A673 (cell line): Measurements from ENCODE around the gene KCND2. TPM values are rescaled to one million over a fixed set of nuclear protein-coding genes. Genes with fewer than 3 reads are reported as not detected.

Experiments used
- BruUV-seq: library from RNA; stranded (reverse); fragments of 400-500 nt; replicated peaks from 2 replicates; lab custom pipeline; 2021; lab: Mats Ljungman, UMichigan
- CTCF ChIA-PET: fragments of 300-600 bp; sonication (Branson Sonifier 250); formaldehyde crosslinking; loops from one replicate; lab custom pipeline; 2022; ENCODE audit warnings: antibody characterized with exemption; lab: Charles Lee
- POLR2A ChIA-PET: fragments of 300-600 bp; sonication (Branson Sonifier 250); formaldehyde crosslinking; loops from one replicate; lab custom pipeline; 2022; ENCODE audit warnings: antibody characterized with exemption; ENCODE audit not compliant: low non-redundant PET; lab: Charles Lee
- DNase-seq: peaks from one replicate; pipeline ENCODE4 v3.0.0-alpha.2; 2015; ENCODE audit warnings: low spot score
- H3K27ac ChIP-seq: fragments of 200-600 bp; sonication (generic); 2 replicates; pipeline ENCODE4 v1.5.1; 2016; ENCODE audit warnings: mixed run types, low read depth, mild to moderate bottlenecking, mixed read lengths, antibody characterized with exemption, low read length; ENCODE audit not compliant: poor library complexity, severe bottlenecking
- H3K27me3 ChIP-seq: fragments of 200-600 bp; sonication (generic); replicated peaks from 2 replicates; pipeline ENCODE4 v1.6.1; 2017; ENCODE audit warnings: mixed run types, low read depth, mild to moderate bottlenecking, mixed read lengths, antibody characterized with exemption, low read length; ENCODE audit not compliant: insufficient read depth, poor library complexity
- H3K36me3 ChIP-seq: fragments of 200-600 bp; sonication (generic); 2 replicates; pipeline ENCODE4 v1.6.1; 2016; ENCODE audit warnings: mixed run types, mild to moderate bottlenecking, mixed read lengths, antibody characterized with exemption, low read length; ENCODE audit not compliant: insufficient read depth, poor library complexity, severe bottlenecking
- H3K4me1 ChIP-seq: fragments of 200-600 bp; sonication (generic); 2 replicates; pipeline ENCODE4 v1.6.1; 2017; ENCODE audit warnings: mixed run types, mild to moderate bottlenecking, mixed read lengths, antibody characterized with exemption, low read length; ENCODE audit not compliant: insufficient read depth, poor library complexity, severe bottlenecking
- H3K4me3 ChIP-seq: fragments of 200-600 bp; sonication (generic); 2 replicates; pipeline ENCODE4 v1.5.1; 2016; ENCODE audit warnings: low read depth, mixed run types, mild to moderate bottlenecking, mixed read lengths, low read length; ENCODE audit not compliant: poor library complexity, severe bottlenecking
- H3K9me3 ChIP-seq: fragments of 200-600 bp; sonication (generic); 2 replicates; pipeline ENCODE4 v1.6.1; 2016; ENCODE audit warnings: mixed run types, low read depth, mild to moderate bottlenecking, mixed read lengths, antibody characterized with exemption, low read length; ENCODE audit not compliant: poor library complexity, severe bottlenecking
- EZH2 ChIP-seq: fragments of 200-600 bp; sonication (generic); IDR thresholded peaks from 2 replicates; pipeline ENCODE4 v1.6.1; 2017; ENCODE audit warnings: borderline replicate concordance, low read depth, mild to moderate bottlenecking, mixed read lengths, antibody characterized with exemption, low read length; ENCODE audit not compliant: poor library complexity, severe bottlenecking
- intact Hi-C: fragments of 100-400 bp; cut with micrococcal nuclease; formaldehyde crosslinking; loops from one replicate; pipeline ENCODE4 v1.10.0; 2022; ENCODE audit not compliant: unreplicated experiment
- total RNA-seq: library from RNA; stranded (reverse); gene quantifications from 2 replicates; pipeline ENCODE4 v1.2.3, GENCODE V29; 2021
- TF ChIP-seq, protein P1 (sequence below): fragments of 300-800, 200-600 bp; sonication (generic); conservative IDR thresholded peaks from 2 replicates; pipeline ENCODE4 v1.5.1; 2017; ENCODE audit warnings: low read depth, mild to moderate bottlenecking, antibody characterized with exemption, low read length, moderate library complexity, mixed read lengths

The KCND2 gene
- total RNA-seq, 1 experiment from 2014 or later: not detected

DNA sequence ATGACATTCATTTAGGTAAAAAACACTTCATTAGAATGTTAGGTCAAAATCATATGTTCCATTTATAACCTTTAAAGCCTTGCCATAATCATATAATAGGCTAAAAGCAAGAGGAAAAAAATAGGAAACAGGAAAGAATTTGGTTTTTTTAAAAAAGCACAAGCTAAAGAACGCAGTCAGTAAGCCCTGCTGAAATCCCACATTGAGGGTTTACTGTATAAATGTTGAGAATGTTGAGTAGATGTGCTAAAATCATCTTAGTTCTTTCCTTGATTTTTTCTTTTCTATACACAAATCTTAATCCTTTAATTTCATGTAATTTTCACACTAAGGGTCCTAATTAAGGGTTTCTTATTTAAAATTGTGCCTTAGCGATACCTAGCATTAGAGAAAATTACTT lies 452.0 kb downstream of the KCND2 start:
- Histone ChIP-seq H3K27ac (no peak overlapping the region), H3K27me3 (no peaks in the 10 kb centered on the region), H3K36me3 (no peaks in the 10 kb centered on the region), H3K9me3 (no peaks in the 10 kb centered on the region), H3K4me1 (peaks cover 3% of the 10 kb centered on the region), H3K4me3 (no peak overlapping the region)
- no peak for DNase-seq
- ChIA-PET CTCF (no interaction called here), POLR2A (no interaction called here)
- TF ChIP-seq, protein P1, sequence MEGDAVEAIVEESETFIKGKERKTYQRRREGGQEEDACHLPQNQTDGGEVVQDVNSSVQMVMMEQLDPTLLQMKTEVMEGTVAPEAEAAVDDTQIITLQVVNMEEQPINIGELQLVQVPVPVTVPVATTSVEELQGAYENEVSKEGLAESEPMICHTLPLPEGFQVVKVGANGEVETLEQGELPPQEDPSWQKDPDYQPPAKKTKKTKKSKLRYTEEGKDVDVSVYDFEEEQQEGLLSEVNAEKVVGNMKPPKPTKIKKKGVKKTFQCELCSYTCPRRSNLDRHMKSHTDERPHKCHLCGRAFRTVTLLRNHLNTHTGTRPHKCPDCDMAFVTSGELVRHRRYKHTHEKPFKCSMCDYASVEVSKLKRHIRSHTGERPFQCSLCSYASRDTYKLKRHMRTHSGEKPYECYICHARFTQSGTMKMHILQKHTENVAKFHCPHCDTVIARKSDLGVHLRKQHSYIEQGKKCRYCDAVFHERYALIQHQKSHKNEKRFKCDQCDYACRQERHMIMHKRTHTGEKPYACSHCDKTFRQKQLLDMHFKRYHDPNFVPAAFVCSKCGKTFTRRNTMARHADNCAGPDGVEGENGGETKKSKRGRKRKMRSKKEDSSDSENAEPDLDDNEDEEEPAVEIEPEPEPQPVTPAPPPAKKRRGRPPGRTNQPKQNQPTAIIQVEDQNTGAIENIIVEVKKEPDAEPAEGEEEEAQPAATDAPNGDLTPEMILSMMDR: no peak
- TF ChIP-seq EZH2: no peak
- no TSS peak for BruUV-seq
- intact Hi-C loops: loop anchor here (5.0 to 10.0 kb wide), 5 partner anchors 140 to 1450 kb away; partner anchors contain the start of gene KCND2

DNA sequence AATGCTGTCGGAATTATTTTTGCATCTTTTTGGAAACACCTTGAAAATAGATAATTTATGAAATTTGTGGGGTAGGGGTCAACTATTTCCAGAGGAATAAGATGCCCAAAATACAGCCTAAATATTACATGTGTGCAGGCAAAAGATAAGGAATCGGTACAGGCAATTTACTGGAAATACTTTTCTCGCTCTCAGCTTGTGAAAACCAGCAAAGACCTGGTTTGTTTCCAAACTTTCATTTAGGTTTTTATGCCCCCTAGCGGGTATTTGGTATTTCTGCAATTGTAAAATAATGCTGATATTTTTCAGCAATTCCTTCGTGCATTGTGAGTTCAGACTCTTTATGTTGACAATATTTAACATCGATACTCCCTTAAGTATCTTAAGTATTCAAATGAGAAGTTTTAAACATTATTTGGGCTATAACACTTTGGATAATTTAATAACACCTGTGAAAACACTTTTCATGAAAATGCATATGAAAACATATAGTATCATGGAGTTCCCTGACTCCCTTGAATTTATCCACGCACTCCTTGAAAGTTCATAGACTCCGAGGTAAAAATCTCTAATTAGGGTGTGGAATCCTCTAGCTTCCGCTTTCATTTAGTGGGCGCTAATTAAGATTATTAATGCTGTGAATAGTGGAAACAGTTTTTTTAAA lies 452.5 kb downstream of the KCND2 start:
- DNase-seq: peak; percentile 65
- Histone ChIP-seq H3K27me3 (no peaks in the 10 kb centered on the region), H3K4me3 (no peak overlapping the region), H3K36me3 (no peaks in the 10 kb centered on the region), H3K9me3 (no peaks in the 10 kb centered on the region), H3K4me1 (no peaks in the 10 kb centered on the region), H3K27ac (no peak overlapping the region)
- TF ChIP-seq, protein P1: peak; percentile 70
- no peak for TF ChIP-seq EZH2
- no TSS peak for BruUV-seq
- intact Hi-C loops: loop anchor here (5.0 to 10.0 kb wide), 5 partner anchors 141 to 1451 kb away; partner anchors contain the start of gene KCND2
- POLR2A ChIA-PET: no interaction called here
- CTCF ChIA-PET: no interaction called here

DNA sequence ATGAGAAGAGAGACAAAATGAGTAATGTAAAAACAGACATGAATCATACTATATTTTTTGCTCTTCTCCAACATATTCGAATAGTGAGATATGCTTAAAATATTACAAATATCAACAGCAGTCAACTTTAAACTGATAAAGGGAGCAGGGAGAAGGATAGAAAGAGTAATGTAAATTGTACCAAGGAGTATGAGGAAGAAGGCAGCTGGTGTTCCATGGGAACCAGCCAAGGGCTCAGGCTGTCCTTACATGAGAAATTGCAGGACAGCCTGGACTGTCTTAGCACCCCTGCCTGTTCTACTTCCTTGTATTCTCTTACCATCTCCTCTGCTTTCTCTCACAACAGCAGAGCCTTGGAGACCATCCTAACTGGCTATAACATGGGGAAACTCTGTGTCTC lies 456.3 kb downstream of the KCND2 start:
- Histone ChIP-seq H3K4me3 (no peak overlapping the region), H3K9me3 (no peaks in the 10 kb centered on the region), H3K27me3 (no peaks in the 10 kb centered on the region), H3K27ac (no peak overlapping the region), H3K4me1 (no peaks in the 10 kb centered on the region), H3K36me3 (no peaks in the 10 kb centered on the region)
- CTCF ChIA-PET: no interaction called here
- intact Hi-C loops: loop anchor here (5.0 to 10.0 kb wide), 5 partner anchors 144 to 1454 kb away; partner anchors contain the start of gene KCND2
- POLR2A ChIA-PET: no interaction called here
- BruUV-seq: no TSS peak
- DNase-seq: no peak
- TF ChIP-seq EZH2: no peak
- TF ChIP-seq, protein P1: no peak
